Activated CD4-positive, alpha-beta T cell treated with anti-CD3 and anti-CD28 coated beads for 48 hours (primary cell): ENCODE results near the gene BDH1.
"Not testable (repeated sequence)": the region's sequence is repeated elsewhere in the genome, so short reads cannot be mapped to it uniquely, and the experiment has no call there.

ENCODE experiments used
- DNase-seq: peaks from one replicate; pipeline ENCODE4 v3.0.0-alpha.2; 2020

Gene BDH1

GRCh38 chr3:197520311-197521276 is 35.2 kb downstream of the BDH1 start:
- DNase-seq = no peak

GRCh38 chr3:197519801-197520211 is 36.0 kb downstream of the BDH1 start:
- DNase-seq = no peak

- no peak for DNase-seq
Observed at GRCh38 chr3:197518881-197519421, 36.8 kb downstream of the BDH1 start.

GRCh38 chr3:197517922-197518683 is 37.7 kb downstream of the BDH1 start:
- DNase-seq = not testable (repeated sequence)

GRCh38 chr3:197516890-197517606 is 38.7 kb downstream of the BDH1 start:
- peak; percentile 22 for DNase-seq

GRCh38 chr3:197516517-197516889 is 39.3 kb downstream of the BDH1 start:
- peak; percentile 78 for DNase-seq

GRCh38 chr3:197514786-197515355 is 40.9 kb downstream of the BDH1 start:
- DNase-seq = no peak

GRCh38 chr3:197513953-197514785 is 41.6 kb downstream of the BDH1 start:
- DNase-seq = no peak

GRCh38 chr3:197512691-197513571 is 42.8 kb downstream of the BDH1 start:
- DNase-seq = no peak

- DNase-seq = no peak
Observed at GRCh38 chr3:197511853-197512635, 43.7 kb downstream of the BDH1 start.

- no peak for DNase-seq
Observed at GRCh38 chr3:197511130-197511529, 44.6 kb downstream of the BDH1 start.

- DNase-seq = no peak
Observed at GRCh38 chr3:197510642-197511018, 45.1 kb downstream of the BDH1 start.

- no peak for DNase-seq
Observed at GRCh38 chr3:197508924-197509775, 46.6 kb downstream of the BDH1 start.

GRCh38 chr3:197508461-197508860 is 47.3 kb downstream of the BDH1 start:
- no peak for DNase-seq

GRCh38 chr3:197508051-197508451 is 47.7 kb downstream of the BDH1 start:
- no peak for DNase-seq

GRCh38 chr3:197507541-197507940 is 48.2 kb downstream of the BDH1 start:
- DNase-seq = no peak

GRCh38 chr3:197507081-197507480 is 48.7 kb downstream of the BDH1 start:
- no peak for DNase-seq

GRCh38 chr3:197505796-197506548 is 49.8 kb downstream of the BDH1 start:
- no peak for DNase-seq
